Vagina (tissue), 2 donors: ENCODE measurements around the gene HYCC1.

Experiments
- POLR2AphosphoS5 ChIP-seq, 2 donors: sonication (generic); formaldehyde crosslinking; IDR thresholded peaks; one replicate each; pipeline ENCODE4 v1.9.0; 2017; ENCODE audit warnings: antibody characterized with exemption in 2 of 2, mild to moderate bottlenecking in 2 of 2, low read depth in 1 of 2; ENCODE audit not compliant: insufficient read depth in 1 of 2
- TF ChIP-seq, protein P1 (sequence below), 3 experiments: fragments of 450-650 bp in 2 of 3; fragments of 200-600 bp in 1 of 3; sonication (generic) in 1 of 3; IDR thresholded peaks; one replicate each; pipeline ENCODE4 v1.5.1; 2017 to 2019; ENCODE audit warnings: antibody characterized with exemption in 3 of 3, mild to moderate bottlenecking in 2 of 3, moderate library complexity in 2 of 3

DNA sequence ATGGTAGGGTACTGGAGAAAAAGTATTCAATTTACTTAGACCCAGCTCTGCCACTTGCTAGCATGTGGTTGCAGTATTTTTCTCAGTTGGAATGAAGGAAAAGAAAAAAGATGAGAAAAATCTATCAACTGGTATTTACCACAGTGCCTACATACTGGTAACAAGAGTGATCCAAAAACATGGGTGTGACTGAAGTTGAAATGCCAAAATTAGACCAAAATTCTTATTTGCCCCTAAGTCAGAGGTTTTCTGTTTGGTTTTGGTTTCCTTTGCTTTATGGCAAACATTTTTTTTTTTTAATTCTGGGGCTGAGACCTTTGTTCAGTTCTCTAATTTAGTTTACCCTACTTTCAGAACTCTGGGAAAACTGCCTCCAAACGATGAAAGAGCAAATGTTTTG is 12.3 kb downstream of the HYCC1 start:
- TF ChIP-seq, protein P1, sequence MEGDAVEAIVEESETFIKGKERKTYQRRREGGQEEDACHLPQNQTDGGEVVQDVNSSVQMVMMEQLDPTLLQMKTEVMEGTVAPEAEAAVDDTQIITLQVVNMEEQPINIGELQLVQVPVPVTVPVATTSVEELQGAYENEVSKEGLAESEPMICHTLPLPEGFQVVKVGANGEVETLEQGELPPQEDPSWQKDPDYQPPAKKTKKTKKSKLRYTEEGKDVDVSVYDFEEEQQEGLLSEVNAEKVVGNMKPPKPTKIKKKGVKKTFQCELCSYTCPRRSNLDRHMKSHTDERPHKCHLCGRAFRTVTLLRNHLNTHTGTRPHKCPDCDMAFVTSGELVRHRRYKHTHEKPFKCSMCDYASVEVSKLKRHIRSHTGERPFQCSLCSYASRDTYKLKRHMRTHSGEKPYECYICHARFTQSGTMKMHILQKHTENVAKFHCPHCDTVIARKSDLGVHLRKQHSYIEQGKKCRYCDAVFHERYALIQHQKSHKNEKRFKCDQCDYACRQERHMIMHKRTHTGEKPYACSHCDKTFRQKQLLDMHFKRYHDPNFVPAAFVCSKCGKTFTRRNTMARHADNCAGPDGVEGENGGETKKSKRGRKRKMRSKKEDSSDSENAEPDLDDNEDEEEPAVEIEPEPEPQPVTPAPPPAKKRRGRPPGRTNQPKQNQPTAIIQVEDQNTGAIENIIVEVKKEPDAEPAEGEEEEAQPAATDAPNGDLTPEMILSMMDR (IDR thresholded peaks at IDR 0.05) = no peak
- TF ChIP-seq POLR2AphosphoS5 (IDR thresholded peaks at IDR 0.05; ENCODE audit: insufficient read depth in 1 of 2, low read depth in 1 of 2) = no peak
